NK-92 (cell line): ENCODE results near the gene CREBZF.

ENCODE experiments used
- DNase-seq: peaks from one replicate; lab custom pipeline; 2025; ENCODE audit not compliant: unreplicated experiment; lab: John Stamatoyannopoulos, UW

Gene CREBZF, protein sequence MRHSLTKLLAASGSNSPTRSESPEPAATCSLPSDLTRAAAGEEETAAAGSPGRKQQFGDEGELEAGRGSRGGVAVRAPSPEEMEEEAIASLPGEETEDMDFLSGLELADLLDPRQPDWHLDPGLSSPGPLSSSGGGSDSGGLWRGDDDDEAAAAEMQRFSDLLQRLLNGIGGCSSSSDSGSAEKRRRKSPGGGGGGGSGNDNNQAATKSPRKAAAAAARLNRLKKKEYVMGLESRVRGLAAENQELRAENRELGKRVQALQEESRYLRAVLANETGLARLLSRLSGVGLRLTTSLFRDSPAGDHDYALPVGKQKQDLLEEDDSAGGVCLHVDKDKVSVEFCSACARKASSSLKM

DNA sequence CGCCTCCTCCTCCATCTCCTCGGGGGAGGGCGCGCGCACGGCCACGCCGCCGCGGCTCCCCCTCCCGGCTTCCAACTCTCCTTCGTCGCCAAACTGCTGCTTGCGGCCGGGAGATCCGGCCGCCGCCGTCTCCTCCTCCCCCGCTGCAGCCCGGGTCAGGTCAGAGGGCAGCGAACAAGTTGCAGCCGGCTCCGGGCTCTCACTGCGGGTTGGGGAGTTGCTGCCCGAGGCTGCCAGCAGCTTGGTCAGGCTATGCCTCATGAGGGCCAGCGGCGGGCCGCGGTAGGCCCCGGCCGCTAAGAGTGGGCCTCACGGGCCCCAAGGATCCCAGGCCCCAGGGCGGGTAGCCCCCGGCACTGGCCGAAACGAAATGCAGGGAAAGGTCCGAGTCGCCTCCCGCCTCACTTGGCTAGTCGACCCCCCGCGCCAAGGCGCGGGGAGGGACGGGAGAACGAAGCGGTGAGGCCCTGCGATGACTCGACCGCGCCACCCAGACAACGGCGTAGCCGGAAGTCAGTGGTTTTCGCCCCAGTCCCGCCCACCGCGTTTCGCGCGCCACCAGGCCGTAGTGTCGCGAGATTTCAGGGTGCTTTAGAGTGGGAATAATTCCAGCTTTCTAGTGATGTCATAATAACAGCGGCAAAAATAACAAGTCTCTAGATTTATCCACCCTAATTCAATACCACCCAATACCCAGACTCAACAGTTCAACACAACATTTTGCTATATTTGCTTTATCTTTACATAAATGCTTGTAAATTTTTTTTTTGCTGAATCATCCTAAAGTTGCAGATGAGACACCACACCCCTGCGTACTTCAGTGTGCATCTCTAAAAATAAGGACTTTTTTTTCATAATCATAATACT lies at the start of gene CREBZF:
Gene CREBZF, minus strand, starts transcription at position 515 of the 867 bp plus-strand sequence. Its CDS starts 254 bp downstream, at position 261.
- peak; percentile 54 for DNase-seq

DNA sequence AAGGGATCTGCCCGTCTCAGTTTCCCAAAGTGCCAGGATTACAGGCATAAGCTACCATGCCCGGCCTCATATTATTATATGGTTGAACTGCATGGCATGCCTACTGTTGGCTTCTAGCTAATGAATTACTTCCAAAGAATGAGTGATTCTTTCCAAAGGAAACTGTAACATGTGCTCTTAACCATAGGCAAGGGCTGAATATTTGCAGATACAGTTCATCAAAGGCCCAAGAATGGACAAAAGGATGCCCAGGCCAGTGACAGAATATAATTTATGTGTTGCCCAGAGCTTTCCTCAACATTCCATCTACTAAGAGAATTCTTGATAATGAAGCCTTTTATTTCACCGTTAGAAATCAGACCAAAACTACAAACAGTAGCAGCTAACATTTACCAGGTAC lies 48.0 kb upstream of the CREBZF start:
- no peak for DNase-seq

DNA sequence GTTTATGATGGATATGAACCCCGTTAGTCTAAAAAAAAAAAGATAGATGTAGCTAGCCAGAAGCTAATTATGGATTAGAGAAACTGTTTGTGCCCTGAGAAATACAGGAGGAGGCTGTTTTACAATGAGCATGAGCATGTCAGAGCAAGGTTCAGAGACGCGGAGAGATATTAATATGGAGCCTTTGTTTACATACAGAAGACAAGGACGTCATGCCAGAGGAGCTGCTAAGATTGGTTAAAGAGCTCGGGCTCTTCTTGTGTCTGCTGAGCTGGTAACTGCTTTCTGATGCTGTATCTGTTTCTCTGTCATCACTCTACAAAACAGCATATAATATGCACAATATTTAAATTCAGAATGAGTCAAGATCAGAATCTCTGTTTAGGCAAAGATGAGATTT lies 46.0 kb upstream of the CREBZF start:
- no peak for DNase-seq

DNA sequence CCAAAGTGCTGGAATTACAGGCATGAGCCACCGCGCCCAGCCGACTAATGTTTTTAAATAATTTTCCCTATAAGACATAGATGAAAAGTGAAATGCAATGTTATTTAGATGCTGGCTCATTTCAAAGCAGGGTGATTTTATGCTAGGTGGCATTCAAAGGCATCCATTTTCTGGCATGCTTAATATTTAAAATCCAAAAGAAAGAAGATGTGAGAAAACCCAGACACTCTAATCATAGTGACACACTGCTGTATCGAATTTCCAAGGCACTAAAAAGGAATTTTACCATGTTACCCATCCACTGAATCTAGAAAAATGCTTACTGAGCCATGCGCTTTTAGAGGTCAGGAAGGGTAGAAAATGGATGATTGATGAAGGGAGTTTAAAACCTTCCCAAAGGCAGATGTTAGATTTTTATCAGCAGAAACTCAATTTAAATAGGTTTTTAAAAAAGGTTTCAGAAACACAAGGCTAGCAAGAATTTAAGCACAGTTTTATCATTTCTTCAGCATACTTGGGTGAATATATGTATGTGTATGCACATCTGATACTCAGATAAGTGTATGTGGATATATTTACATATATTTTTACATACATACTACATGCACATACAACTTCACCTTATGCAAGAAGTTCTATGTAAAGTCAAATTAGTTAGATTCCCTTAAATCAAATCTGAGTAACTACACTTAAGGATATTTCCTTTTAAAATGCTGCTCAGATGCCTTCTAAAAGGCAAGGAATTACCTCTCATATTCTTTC lies 45.2 kb upstream of the CREBZF start:
- no peak for DNase-seq

DNA sequence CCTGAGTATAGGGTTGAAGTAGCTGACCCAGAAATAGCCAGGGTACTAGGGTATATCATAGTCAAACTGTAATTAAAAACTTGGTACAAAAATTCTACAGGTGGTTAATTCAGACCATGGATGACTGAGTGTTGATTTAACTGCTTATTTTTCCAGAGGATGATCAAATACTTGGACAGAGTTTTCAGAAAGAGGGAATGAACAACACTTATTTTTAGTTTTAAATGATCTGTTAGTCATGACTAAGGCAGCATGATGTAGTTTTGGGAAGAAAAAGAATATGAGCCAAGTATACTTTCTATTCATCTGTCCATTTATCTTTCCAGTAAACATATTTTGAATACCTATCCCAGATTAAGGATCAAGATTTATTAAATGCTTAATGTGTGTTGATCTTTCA lies 40.9 kb upstream of the CREBZF start:
- DNase-seq, result no peak

DNA sequence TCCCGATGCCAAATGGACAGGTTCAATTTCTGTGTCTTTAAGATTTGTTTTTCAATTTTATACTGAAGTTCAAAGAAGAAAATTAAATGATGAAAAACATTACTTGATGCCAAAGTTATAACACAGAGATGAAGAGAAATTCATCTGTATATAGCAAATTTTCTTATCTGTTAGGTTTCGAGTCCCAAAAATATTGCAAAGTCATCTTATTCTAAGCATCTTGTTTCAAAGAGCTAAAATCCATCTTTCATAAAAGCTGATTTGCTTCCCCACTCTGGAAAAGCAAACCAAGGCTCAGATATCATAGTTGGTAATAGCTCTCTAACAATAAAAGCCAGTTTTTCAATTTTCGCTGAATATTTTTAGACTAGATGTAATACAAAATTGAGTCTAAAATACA lies 40.0 kb upstream of the CREBZF start:
- no peak for DNase-seq

DNA sequence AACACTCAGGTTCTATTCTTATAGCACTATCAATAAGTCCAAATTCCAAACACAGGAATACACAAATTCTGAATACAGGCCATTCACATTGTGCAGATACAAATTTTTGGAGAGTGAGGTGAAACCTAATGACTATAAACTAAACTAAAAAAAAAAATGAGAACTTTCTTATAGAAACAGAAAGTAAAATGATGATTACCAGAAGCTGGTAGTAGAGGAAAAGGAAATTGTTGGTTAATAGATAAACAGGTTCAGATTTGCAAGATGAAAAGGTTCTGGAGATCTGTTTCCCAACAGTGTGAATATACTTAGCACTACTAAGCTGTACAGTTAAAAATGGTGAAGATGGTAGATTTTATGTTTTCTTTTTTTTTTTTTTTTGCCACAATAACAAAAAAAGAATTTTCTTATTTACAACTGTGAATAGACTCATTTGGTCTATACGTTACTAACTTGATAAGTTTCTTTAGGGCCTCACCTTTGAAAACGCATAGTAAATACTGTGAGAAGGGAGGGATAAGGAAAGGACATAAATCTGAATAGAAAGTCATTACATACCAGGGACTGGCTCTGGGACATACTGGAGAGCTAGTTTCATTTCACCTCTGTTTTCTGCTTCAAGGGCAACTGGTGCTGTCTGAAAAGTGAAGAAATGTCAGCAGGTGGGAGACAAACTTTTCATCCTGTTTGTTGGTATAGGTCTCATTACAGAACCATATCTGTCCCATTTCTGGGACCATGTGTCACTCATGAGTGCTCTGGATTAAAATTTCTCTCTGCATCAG lies 35.2 kb upstream of the CREBZF start:
- no peak for DNase-seq

DNA sequence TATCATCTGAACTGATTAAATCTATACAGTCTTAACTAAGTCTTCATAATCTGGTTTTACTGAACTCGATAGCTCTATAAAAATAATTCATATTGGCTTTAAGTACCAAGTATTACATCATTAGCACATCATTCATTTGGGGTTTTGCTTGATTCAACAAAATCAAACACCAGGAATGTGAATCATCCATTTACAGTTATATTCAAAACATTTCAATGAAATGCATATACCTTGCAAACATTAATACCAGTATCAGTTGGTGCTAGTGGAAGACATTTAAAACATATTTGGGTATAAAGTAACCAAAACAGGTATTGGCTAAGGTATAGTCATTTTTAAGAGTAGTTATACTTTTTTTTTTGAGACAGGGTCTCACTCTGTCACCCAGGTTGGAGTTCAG lies 33.3 kb upstream of the CREBZF start:
- DNase-seq, result no peak

DNA sequence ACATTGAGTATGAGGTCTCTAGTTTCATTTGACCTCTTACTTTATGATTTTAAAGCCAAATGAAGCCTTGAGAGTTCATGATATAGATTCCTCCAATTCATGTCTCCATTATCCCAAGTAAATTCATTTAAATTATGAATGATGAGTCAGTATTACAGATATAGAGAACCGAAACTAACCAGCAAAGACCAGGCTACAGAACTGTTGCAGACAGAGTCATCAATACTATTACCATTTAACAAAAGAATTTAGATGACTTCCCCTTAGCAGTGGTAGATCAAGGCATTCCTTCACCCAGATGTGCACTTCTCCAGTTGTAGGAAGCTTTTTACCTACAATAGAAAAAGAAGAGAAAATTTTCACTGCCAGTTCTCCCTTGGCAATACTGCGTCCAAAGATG lies 32.8 kb upstream of the CREBZF start:
- no peak for DNase-seq

DNA sequence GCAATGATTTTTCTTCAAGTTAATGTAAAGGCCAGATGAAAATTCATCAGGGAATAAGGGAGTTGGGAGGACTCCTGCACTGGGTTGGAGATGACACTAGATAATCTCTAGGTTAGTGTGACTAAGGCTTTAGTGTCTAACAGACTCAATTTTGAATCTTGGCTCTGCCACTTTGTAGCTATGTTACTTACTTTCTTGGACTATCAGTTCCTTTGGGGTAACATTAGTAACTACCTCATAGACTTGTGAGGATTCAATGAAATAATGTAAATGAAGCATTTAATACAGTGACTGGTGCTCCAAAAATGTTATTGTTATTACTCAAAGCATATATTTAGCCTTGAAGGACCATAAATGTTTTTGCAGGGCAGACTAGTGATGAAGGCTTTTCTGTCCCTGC lies 30.6 kb upstream of the CREBZF start:
- DNase-seq, result no peak

DNA sequence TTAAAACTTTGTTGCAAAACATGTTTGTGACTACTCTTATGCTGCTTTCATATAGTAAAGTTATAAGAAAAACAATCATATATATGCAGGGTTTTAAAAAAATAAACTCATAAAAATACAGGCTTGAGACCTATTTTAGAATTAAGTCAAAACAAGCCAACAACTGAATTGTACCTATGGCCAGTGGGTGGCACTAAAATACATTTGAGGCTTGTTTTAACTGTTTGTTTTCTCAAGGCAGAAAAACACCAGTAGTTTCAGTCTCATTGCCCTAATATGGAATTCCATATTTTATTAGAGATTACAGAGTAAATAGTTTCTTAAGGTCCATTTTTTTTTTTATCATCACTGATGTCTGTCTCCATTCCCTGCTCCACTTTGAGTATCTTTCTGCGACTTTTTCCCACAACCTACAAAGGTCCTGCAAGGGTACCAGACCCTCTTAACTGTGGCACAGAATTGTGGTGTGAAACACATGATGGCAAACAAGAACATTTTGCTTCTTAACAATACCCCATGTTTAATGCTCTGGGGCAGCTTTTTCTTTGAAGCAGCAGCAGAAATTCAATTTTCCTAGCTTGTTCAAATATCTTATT lies 29.6 kb upstream of the CREBZF start:
- DNase-seq, result no peak

DNA sequence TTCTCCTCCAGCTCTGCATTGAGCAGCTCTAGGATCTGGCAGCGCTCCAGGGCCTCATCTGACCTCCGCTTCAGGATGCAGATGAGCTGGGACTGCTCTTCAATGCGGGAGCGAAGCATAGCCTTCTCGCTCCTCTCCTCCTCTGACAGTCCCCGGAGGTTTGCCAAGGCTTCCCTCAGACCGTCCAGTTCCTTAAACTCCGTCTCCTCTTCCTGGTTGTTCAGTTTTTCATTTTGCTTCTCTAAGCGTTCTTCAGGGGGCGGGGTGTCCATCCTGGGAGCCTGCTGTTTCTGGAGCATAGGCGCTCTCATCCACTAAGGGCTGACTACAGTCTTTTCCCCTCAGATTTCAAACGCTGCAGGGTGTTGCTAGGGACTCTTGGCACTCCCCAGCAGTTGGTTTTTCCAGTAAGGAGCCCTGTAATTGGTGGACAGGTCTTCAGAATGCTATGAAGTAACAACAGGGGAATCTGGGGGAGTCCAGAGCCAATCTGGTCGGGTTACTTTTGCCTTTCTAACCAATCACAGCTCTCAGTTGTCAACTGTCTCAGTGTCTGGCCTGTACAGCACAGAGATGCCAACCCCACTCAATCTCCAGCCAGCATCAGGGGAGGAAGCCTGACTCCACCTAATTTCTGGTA lies 21.0 kb upstream of the CREBZF start, which contains the start of gene CCDC89:
Gene CCDC89, minus strand, starts transcription at position 376 of the 640 bp plus-strand sequence. Its CDS starts 65 bp downstream, at position 311.
- no peak for DNase-seq

DNA sequence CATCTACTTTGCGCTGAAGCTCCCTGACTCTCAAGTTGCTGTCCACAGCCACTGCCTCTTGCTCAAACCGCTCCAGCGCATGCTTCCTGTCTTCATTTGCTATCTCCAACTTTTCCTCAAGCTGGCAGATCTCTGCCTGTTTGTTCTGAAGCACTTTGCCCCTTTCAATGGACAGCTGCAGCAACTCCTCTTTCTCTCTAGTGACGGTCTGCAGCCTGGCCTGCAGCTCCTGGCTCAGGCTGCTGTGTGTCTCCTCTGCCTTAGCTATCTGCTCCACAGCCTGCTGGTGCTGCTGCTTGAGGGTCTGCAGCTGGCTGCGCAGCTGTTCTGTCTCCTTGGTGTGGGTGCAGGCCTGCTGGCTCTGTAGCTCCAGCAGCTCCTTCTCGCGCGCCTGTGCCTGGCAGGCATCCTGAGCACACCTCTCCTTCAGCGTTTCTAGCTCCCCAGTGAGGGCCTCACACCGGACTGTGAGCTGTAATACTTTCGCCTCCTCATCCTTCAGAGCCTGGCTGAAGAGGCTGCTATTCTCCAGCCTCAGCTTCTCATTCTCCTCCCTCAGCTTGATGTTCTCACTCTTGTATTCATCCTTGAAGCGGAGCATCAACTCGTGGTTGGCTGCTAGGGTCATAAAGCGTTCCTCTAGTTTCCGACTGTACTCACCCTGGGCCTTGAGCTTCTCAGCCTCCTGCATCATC lies 20.3 kb upstream of the CREBZF start:
- no peak for DNase-seq

DNA sequence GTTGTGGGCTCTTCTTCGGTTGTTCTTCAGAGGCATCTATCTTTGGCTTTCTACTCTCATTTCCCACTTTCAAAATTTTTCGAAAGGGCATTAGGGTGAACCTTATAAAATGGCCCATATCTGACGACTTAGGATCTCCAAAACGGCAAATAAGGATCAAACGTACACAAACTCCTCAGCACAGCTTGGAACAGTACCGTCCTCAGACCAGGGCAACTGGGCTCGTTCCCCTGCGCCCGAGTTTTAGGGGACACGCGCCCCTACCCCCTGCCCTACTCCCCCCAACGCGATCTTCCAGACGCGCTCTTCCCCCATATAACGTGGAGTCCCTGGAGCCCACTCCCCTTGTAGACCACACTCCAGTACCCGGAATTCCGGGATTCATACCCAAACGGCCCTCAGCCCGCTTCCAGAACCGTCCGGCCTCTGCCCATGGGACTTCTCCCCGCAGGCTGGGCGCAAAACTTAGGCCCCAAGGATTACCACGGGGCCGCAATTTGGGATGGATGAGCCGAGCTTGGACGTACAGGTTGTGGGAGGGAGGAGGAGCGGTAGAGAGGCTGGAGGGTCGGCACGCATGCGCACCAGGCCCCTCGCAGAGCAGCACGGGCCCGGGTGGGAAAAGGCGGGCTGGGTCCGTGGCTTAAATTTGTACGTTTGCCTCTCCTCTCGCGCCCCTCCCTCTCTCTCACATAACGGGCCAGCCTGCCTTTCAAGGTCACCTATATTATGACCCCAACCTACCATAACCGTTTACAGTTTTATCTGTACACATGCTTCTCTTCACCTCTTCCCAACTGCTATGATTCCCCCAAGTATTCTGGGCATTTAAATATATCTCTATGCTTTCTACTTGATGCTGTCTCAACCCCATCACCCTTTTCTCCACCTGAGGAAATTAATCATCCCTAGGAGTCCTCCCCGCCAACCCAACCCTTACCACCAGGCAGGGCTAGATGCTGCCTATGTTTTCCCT lies 17.7 kb upstream of the CREBZF start:
- DNase-seq, result no peak

DNA sequence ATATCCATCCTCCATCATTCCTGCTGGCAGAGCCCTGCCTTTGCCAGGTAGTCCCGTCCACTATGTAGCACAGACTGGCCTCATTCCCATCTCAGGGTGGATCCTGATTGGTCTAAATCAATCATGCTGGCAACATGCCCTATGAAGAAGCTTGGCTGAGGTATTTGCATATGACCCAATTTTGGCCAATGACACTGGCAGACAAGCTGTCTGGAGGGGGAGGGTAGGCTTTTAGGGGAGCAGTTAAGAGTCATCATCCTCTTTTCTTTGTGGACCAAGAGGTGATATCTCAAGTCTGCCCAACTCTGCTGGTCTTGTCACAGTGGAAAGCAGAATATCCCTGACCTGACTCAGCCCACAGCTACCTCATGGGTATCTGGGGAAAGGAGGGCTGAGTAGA lies 16.0 kb upstream of the CREBZF start:
- no peak for DNase-seq

DNA sequence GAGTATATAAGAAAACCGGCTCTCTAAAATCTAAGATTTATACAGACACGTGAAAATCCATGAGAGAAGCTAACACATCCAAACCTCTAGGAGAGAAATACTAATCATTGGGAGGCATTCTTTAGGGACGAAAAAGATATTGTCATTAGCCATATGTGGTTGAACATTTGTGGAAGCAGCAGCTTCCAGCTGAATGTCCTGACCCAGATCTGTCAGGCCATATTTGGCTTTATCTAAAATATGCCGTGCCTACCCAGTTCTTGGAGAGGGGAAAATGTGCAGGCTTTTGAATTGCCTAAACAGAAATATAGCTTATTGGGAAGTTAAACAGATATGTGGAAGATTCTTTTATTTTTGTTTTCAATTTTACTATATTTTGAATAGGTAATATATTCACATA lies 14.6 kb upstream of the CREBZF start:
- DNase-seq, result no peak

DNA sequence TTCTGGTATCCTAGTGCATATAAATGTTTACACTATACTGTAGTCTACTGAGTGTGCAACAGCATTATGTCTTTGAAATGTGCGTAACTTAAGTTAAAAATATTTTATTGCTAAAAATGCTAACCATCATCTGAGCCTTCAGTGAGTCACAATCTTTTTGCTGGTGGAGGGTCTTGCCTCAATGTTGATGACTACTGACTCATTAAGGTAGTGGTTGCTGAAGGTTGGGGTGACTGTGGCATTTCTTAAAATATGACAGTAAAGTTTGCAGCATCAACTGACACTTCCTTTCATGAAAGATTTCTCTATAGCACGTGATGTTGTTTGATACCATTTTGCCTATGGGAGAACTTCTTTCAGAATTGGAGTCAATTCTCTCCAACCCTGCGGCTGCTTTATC lies 8.5 kb upstream of the CREBZF start:
- no peak for DNase-seq
